ENCODE data around the gene MPO.

The MPO gene

DNA sequence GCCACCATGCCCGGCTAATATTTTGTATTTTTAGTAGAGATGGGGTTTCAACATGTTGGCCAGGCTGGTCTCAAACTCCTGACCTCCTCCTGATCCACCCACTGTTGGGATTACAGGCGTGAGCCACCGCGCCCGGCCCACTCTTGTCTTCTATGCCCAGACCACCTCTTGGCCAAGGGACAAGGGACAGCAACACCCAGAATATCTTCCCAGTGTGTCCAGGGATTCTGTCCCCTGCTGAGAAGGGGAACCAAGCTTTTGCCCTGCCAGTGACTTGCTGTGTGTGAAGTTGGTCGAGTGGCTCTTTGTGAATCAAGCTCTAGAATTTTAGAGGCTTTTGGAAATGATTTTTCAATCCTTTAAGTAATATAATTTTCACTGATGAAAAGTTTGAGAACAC lies 1.7 kb upstream of the MPO start:
- TF ChIP-seq, protein P1, sequence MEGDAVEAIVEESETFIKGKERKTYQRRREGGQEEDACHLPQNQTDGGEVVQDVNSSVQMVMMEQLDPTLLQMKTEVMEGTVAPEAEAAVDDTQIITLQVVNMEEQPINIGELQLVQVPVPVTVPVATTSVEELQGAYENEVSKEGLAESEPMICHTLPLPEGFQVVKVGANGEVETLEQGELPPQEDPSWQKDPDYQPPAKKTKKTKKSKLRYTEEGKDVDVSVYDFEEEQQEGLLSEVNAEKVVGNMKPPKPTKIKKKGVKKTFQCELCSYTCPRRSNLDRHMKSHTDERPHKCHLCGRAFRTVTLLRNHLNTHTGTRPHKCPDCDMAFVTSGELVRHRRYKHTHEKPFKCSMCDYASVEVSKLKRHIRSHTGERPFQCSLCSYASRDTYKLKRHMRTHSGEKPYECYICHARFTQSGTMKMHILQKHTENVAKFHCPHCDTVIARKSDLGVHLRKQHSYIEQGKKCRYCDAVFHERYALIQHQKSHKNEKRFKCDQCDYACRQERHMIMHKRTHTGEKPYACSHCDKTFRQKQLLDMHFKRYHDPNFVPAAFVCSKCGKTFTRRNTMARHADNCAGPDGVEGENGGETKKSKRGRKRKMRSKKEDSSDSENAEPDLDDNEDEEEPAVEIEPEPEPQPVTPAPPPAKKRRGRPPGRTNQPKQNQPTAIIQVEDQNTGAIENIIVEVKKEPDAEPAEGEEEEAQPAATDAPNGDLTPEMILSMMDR (conservative IDR thresholded peaks at IDR 0.05; ENCODE audit: low read depth, low read length) = no peak

GRCh38 chr17:58281511-58282011 lies 826 bp upstream of the MPO start:
- TF ChIP-seq, protein P1 (conservative IDR thresholded peaks at IDR 0.05; ENCODE audit: low read depth, low read length) = no peak
- H3K4me3 ChIP-seq (ENCODE audit: low read depth, low read length) = no peak overlapping the region
- DNase-seq (ENCODE audit: low read depth) = no peak

More for the DNA sequence above, 1.7 kb upstream of the MPO start:
- H3K4me3 ChIP-seq (ENCODE audit: low read depth, low read length) = no peak overlapping the region
- DNase-seq (ENCODE audit: low read depth) = no peak

DNA sequence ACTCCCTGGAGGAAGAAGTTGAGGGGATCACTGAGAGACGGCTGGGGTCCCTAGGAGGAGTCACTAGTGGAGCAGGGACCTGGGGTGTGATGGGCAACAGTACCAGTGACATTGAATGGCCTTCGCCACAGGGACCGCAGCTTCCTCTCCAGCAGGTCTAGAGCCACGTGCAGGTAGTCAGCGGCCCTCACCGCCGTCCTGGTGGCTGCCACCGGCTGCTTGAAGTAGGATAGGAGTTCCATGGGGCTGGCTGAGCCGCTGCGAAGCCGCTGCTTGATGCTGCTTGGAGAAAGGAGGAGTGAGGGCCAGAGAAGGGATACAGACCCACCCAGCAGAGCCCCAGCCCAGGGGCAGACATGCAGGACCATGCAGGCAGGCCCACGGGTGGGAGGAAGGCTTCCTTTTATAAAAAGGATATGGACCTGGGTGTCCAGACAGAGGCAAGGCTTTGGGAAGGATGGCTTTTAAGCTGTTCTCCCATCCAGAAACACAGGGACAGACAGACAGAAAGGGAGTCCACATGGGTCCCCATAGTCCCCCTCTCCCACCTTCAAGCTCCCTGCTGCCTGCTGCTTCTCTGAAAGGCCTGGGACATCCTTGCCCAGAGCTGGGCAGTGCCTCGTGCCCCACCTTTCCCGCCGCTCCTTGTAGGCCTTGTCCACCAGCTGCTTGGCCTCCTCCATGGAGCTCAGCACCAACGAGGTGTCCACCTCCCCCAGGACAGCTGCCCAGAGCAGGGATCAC lies 827 bp downstream of the MPO start:
- H3K4me3 ChIP-seq (ENCODE audit: low read depth, low read length) = no peak overlapping the region
- no peak for DNase-seq (ENCODE audit: low read depth)
- TF ChIP-seq, protein P1 (conservative IDR thresholded peaks at IDR 0.05; ENCODE audit: low read depth, low read length) = no peak

DNA sequence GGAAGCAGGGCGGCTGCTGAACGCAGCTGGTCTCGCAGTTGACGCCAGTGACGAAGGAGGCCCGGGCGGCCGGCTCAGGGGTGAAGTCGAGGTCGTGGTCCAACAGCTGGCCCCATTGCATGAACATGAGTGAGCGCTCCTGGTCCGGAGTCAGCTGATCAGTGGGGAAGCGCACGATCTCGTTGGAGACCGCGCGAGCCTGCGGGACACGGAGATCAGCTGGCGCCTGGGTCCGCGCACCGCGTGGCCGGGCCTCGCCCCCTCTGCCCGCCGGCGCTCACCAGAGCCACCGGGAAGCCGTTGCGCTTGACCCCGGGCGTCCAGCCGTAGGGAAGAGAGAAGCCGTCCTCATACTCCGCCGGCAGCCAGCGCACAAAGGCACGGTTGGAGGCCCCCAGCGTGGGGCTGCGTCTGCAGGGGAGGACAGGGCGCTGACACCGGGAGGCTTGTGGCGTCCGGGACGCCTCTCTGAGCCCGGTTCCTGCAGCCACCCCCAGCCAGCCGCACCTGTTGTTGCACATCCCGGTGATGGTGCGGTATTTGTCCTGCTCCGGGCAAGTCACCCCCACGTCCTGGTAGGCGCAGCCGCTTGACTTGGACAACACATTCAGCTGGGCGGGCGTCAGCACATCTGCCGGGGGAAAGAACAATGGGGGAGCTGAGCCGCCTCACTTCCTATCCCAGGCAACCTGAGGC lies 1.6 kb downstream of the MPO start:
- TF ChIP-seq, protein P1 (conservative IDR thresholded peaks at IDR 0.05; ENCODE audit: low read depth, low read length) = no peak
- DNase-seq (ENCODE audit: low read depth) = peak; percentile 37
- H3K4me3 ChIP-seq (ENCODE audit: low read depth, low read length) = no peak overlapping the region

DNA sequence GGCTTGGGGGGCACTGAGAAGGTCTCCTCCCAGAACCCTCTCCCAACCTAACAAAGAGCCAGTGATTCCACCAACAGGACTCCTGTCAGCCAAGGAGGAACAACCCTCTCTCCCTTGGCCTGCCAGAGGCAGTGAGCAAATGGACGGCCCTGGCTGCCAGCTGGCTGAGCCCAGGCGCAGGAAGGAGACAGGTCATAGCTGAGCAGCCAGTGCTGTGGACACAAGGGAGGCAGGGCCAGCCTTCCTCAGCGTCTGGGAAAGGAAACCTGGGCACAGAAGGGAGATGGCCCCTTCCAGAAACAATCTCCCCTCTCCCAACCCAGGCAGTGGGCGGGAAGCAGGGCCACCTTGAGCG lies 2.1 kb downstream of the MPO start:
- DNase-seq (ENCODE audit: low read depth) = no peak
- H3K4me3 ChIP-seq (ENCODE audit: low read depth, low read length) = no peak overlapping the region
- TF ChIP-seq, protein P1 (conservative IDR thresholded peaks at IDR 0.05; ENCODE audit: low read depth, low read length) = no peak

DNA sequence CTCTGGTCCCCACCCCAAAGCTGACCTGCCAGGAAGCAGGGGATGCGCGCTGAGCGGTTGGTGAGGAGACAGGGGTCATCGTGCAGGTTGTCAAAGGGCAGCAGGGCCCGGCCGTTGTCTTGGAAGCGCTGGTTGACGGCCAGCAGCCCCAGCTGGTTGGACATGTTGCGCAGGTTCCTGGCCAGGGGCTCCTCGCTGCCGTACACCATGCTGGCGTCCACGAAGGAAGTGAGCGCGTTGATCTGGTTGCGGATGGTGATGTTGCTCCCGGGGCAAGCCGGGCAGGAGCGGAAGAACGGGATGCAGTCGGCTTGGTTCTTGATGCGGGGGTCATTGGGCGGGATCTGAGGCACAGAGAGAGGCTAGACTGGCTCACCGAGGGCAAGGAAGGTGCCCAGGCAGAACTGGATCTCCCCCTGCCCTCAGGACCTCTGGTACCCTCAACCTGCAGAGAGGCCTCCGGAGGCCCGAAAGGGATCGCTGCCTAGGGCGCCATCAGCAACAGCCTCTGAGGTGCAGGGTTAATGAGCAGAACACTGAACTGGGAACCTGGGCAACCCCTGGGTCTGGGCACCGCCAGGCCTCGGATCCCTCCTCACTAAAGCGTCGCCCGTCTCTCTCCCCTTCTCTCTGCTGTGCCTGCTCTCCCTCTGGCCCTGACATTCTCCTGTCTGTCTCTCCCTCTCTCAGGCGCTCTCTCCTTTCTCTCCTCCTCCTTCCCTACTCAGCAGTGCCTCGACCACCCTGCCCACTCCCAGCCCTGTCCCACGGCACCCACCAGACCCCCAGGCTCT lies 2.7 kb downstream of the MPO start:
- TF ChIP-seq, protein P1 (conservative IDR thresholded peaks at IDR 0.05; ENCODE audit: low read depth, low read length) = no peak
- no peak overlapping the region for H3K4me3 ChIP-seq (ENCODE audit: low read depth, low read length)
- DNase-seq (ENCODE audit: low read depth) = no peak
